WERI-Rb-1 (cell line): ENCODE results near the gene PCIF1.

Experiments
- DNase-seq: peaks from one replicate; pipeline ENCODE4 v3.0.0-alpha.2; 2020
- H3K27ac ChIP-seq: fragments of 250-450 bp; sonication (Bioruptor Pico); 2 replicates; pipeline ENCODE4 v1.5.1; 2020; ENCODE audit warnings: mild to moderate bottlenecking, moderate library complexity
- H3K27me3 ChIP-seq: fragments of 250-450 bp; sonication (Bioruptor Pico); 2 replicates; pipeline ENCODE4 v1.5.1; 2021; ENCODE audit warnings: mild to moderate bottlenecking, low read depth, moderate library complexity; ENCODE audit not compliant: insufficient read depth, severe bottlenecking
- H3K36me3 ChIP-seq: fragments of 250-450 bp; sonication (Bioruptor Pico); 2 replicates; pipeline ENCODE4 v1.5.1; 2020; ENCODE audit warnings: mild to moderate bottlenecking, moderate library complexity
- H3K4me3 ChIP-seq: 2 replicates; pipeline ENCODE4 v1.5.1; 2011; ENCODE audit warnings: low read depth, mild to moderate bottlenecking, control low read depth, low read length
- H3K9me3 ChIP-seq: fragments of 250-450 bp; sonication (Bioruptor Pico); 2 replicates; pipeline ENCODE4 v1.5.1; 2021; ENCODE audit warnings: mild to moderate bottlenecking, moderate library complexity; ENCODE audit not compliant: severe bottlenecking
- TF ChIP-seq, protein P1 (sequence below): IDR thresholded peaks from 2 replicates; pipeline ENCODE4 v1.5.1; 2011; ENCODE audit warnings: low read depth, mild to moderate bottlenecking, control low read depth, inconsistent platforms, low read length

The PCIF1 gene

DNA sequence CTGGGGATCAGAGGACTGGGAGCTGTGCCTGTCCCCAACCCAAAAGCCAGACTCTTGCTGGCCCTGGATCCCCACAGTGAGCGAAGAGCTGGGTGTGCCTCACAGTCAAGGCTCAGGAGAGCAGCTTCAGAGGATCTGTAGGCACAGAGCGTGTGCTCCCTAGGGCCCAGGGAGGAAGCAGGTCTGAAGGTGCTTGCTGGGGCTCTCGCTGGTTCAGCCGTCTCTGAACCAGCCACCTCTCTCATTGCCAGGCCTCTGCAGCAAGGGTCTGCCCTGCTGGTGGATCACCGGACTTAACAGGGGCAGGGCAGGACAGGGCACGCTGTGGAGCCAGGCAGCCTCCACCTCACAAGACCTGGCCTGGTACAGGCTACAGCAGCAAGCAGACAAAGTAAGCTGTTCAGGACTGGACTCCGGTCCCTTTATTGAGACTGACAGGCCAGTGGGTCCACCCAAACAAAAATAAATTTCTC lies 13.8 kb downstream of the PCIF1 start:
- Histone ChIP-seq H3K27me3 (no peaks in the 10 kb centered on the region), H3K9me3 (no peaks in the 10 kb centered on the region), H3K4me3 (no peak overlapping the region), H3K27ac (peak overlapping the region; percentile 81), H3K36me3 (peaks cover 95% of the 10 kb centered on the region)
- TF ChIP-seq, protein P1, sequence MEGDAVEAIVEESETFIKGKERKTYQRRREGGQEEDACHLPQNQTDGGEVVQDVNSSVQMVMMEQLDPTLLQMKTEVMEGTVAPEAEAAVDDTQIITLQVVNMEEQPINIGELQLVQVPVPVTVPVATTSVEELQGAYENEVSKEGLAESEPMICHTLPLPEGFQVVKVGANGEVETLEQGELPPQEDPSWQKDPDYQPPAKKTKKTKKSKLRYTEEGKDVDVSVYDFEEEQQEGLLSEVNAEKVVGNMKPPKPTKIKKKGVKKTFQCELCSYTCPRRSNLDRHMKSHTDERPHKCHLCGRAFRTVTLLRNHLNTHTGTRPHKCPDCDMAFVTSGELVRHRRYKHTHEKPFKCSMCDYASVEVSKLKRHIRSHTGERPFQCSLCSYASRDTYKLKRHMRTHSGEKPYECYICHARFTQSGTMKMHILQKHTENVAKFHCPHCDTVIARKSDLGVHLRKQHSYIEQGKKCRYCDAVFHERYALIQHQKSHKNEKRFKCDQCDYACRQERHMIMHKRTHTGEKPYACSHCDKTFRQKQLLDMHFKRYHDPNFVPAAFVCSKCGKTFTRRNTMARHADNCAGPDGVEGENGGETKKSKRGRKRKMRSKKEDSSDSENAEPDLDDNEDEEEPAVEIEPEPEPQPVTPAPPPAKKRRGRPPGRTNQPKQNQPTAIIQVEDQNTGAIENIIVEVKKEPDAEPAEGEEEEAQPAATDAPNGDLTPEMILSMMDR, result no peak
- peak; percentile 34 for DNase-seq

DNA sequence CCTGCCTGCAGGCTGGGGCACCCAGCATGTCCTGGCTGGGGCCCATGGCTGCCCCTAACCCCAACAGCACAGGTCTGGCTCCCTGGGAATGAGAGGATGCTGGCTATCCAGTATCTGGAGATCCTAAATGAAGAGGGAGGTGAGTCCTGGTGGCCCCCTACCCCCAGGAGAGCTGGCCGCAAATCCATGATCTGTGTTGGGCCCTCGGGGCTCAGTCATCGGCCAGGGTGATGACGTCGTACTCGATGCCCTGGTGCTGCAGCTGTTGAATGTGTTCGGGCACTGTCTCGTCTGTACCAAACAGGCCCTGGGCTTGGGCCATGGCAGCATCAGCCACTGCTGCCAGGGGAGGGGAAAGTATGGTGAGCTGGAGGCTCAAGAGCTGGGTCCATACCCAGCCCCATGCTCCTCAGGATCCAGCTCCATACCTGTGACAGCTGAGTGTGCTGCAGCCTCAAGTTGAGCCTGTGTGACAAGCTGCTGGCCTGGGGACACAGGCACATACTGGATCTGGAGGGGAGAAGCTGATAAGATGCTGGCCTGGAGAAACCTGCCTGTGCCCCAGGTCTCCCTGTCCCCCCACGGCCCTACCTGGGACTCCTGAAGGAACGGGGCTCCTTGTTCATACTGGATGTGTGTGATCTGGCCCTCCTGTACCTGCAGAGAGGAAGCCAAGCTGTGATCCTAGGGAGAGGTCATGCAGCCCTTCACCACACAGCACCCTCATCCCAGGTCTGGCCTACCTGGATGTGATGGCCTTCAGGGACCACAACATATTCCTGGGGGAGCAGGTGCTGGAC lies 14.5 kb downstream of the PCIF1 start:
- H3K4me3 ChIP-seq, result no peak overlapping the region
- no peak for DNase-seq
- H3K27ac ChIP-seq, result peak overlapping the region; percentile 81
- TF ChIP-seq, protein P1, result no peak
- no peaks in the 10 kb centered on the region for H3K9me3 ChIP-seq
- no peaks in the 10 kb centered on the region for H3K27me3 ChIP-seq
- H3K36me3 ChIP-seq, result peaks cover 94% of the 10 kb centered on the region

DNA sequence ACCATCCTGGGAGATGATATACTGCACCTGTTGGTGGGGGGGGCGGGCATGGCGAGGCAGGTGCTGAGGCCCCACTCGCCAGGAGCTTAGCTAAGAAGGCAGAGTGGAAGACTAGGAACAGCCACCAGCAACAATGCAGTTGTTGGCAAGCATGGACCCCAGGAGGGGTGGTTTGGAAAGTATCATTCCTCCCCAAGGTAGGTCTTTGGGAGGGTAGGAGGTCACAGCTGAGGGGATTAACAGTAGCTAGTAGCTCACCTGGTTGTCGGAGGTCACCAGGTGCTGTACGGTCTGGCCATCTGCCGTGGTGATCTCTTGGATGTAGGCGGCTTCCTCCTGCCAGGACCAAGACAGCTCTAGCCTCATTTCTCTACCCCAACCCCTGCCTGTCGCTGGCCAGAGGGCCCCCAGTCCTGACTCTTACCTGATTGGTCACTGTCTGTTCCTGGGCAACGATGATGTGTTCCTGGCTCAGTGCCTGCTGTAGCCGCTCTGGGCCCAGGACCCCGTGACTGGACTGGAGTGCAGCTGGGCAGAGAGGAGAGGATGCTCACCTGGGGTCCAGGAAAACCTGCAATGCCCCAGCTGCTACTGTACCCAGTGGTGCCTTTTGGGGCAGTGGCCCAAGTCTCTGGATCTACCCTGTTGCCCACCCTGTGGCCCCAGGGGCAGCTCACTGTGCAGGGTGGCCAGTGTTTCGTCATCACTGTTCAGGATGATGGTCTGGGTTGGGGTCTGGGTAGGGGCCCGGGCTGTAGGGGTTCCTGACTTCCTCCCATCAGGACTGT lies 15.3 kb downstream of the PCIF1 start:
- no peaks in the 10 kb centered on the region for H3K9me3 ChIP-seq
- TF ChIP-seq, protein P1, result no peak
- H3K4me3 ChIP-seq, result no peak overlapping the region
- H3K27me3 ChIP-seq, result no peaks in the 10 kb centered on the region
- H3K36me3 ChIP-seq, result peaks cover 86% of the 10 kb centered on the region
- DNase-seq, result peak; percentile 73
- peak overlapping the region; percentile 81 for H3K27ac ChIP-seq

GRCh38 chr20:45950330-45950646 lies 15.8 kb downstream of the PCIF1 start:
- no peak overlapping the region for H3K4me3 ChIP-seq
- peaks cover 81% of the 10 kb centered on the region for H3K36me3 ChIP-seq
- DNase-seq, result no peak
- peak overlapping the region; percentile 81 for H3K27ac ChIP-seq
- H3K27me3 ChIP-seq, result no peaks in the 10 kb centered on the region
- TF ChIP-seq, protein P1, result no peak
- H3K9me3 ChIP-seq, result no peaks in the 10 kb centered on the region

DNA sequence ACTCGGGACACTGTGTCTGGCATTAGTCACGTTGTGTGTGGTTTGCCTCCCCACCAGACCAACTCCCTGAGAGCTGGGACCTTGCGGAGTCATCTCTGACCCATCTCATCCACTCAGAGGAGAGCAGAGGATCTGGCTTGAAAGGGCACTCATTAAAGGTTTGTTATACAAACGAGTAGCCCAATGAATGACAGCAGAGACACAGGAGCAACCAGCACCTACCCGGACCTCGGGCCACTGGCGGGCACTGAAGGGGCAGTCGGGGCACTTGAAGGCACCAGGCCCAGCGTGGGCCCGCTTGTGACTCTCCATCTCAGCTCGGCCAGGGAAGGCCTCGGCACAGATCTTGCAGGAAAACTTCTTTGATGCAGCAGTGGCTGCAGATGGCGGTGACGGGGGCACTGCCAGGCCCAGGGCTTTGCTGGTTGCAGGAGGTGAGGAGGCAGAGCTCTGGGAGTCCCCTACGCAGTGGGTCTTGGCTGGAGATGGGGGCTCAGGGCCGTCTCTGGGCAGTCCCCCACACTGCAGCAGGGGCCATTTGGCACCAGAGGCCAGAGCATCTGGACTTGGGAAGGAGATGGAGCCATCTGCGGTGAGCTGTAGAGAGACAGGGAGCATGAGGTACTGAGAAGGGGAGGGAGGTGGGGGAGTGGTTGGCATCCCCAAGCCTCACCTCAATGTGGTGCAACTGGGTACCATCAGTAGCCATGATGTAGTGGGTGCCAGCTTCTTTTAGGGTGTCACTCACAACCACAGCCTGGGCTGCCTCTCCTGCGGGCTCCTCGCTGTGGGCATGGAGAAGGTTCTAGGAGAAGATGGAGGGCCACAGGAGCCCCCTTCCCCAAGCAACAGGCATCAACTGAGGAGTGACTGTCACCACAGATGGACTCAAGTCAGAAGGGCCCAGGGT lies 17.7 kb downstream of the PCIF1 start:
- no peaks in the 10 kb centered on the region for H3K27me3 ChIP-seq
- H3K4me3 ChIP-seq, result no peak overlapping the region
- H3K27ac ChIP-seq, result no peak overlapping the region
- peaks cover 64% of the 10 kb centered on the region for H3K36me3 ChIP-seq
- no peak for DNase-seq
- TF ChIP-seq, protein P1, result no peak
- no peaks in the 10 kb centered on the region for H3K9me3 ChIP-seq
